Kidney tubule cell (primary cell): ENCODE measurements around the gene STAT6.

Experiments used
- DNase-seq: peaks from one replicate; pipeline ENCODE4 v3.0.0-alpha.2; 2018; ENCODE audit warnings: low spot score

STAT6 gene

GRCh38 chr12:57145460-57146059, 34.4 kb upstream of the STAT6 start:
- DNase-seq, result peak; percentile 23

- DNase-seq, result no peak
Measured at GRCh38 chr12:57143454-57143853, 32.3 kb upstream of the STAT6 start.

GRCh38 chr12:57142727-57143126, 31.6 kb upstream of the STAT6 start:
- DNase-seq, result no peak

GRCh38 chr12:57142121-57142520, 31.0 kb upstream of the STAT6 start:
- no peak for DNase-seq

- no peak for DNase-seq
Measured at GRCh38 chr12:57141249-57141648, 30.1 kb upstream of the STAT6 start.

- no peak for DNase-seq
Measured at GRCh38 chr12:57139796-57140649, 28.9 kb upstream of the STAT6 start.

- no peak for DNase-seq
Measured at GRCh38 chr12:57138526-57139272, 27.5 kb upstream of the STAT6 start.

- DNase-seq, result no peak
Measured at GRCh38 chr12:57135527-57136326, 24.6 kb upstream of the STAT6 start.

- DNase-seq, result no peak
Measured at GRCh38 chr12:57134949-57135348, 23.8 kb upstream of the STAT6 start.

- DNase-seq, result no peak
Measured at GRCh38 chr12:57133916-57134315, 22.8 kb upstream of the STAT6 start.

- no peak for DNase-seq
Measured at GRCh38 chr12:57133013-57133569, 21.9 kb upstream of the STAT6 start.

GRCh38 chr12:57131896-57132744, 21.0 kb upstream of the STAT6 start:
- no peak for DNase-seq

- no peak for DNase-seq
Measured at GRCh38 chr12:57130941-57131340, 19.8 kb upstream of the STAT6 start.

GRCh38 chr12:57129889-57130288, 18.7 kb upstream of the STAT6 start:
- no peak for DNase-seq

- DNase-seq, result no peak
Measured at GRCh38 chr12:57129321-57129842, 18.2 kb upstream of the STAT6 start.

GRCh38 chr12:57128519-57129247, 17.5 kb upstream of the STAT6 start:
- DNase-seq, result no peak

GRCh38 chr12:57127726-57128518, 16.8 kb upstream of the STAT6 start, which contains the start of gene LRP1:
Gene LRP1 (plus strand): TSS chr12:57128483. CDS start chr12:57128965, 482 bp downstream.
- DNase-seq, result peak; percentile 75

GRCh38 chr12:57127101-57127725, 16.1 kb upstream of the STAT6 start:
- peak; percentile 74 for DNase-seq
